Measurements from ENCODE around the gene ADGRB3. TPM values are rescaled to one million over a fixed set of nuclear protein-coding genes. Genes with fewer than 3 reads are reported as not detected.

The ADGRB3 gene
- polyA plus RNA-seq, 4 donors = 1.6 to 2.1 TPM; not detected in 2

DNA sequence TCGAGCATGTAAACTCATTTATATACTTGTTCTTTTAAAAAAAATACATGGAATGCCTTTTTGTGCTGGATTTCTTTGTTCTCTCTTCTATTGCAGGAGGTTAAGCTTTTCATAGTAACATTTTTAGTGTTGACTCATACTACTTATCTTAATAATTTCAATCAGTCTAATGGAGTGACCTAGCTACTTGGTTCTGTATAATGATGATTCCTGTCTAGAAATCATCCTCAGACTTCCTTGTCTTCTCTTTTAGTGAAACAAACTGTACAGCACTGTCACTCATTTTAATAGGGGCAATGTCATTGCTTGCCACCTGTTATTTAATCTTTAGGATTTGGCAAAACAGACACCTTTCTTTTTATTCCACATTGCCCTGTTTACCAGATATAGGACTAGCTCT lies 62.3 kb downstream of the ADGRB3 start:
- WGBS, 3 donors = 29 to 65% (median 38%) methylated on average over 1 of the region's 1 CpG
- DNase-seq (no peak), FAIRE-seq (no peak)
- H3K4me3 ChIP-seq (ENCODE audit: low read depth in 1 of 3, low read length in 3 of 3) = no peak overlapping the region
- H3K9me3 ChIP-seq (ENCODE audit: control insufficient read depth in 2 of 2, insufficient read depth in 1 of 2, low read depth in 1 of 2, low read length in 1 of 2) = no peaks in the 10 kb centered on the region
- H3K36me3 ChIP-seq (ENCODE audit: control insufficient read depth in 3 of 3, insufficient read depth in 2 of 3, low read depth in 1 of 3, low read length in 3 of 3) = no peaks in the 10 kb centered on the region
- H3K27ac ChIP-seq (ENCODE audit: low read depth in 1 of 3, low read length in 2 of 3) = no peak overlapping the region
- no peaks in the 10 kb centered on the region for H3K4me1 ChIP-seq (ENCODE audit: control insufficient read depth in 3 of 3, insufficient read depth in 2 of 3, low read depth in 1 of 3, low read length in 2 of 3)
- no peaks in the 10 kb centered on the region for H3K27me3 ChIP-seq (ENCODE audit: control insufficient read depth in 3 of 3, insufficient read depth in 3 of 3, low read length in 3 of 3)

DNA sequence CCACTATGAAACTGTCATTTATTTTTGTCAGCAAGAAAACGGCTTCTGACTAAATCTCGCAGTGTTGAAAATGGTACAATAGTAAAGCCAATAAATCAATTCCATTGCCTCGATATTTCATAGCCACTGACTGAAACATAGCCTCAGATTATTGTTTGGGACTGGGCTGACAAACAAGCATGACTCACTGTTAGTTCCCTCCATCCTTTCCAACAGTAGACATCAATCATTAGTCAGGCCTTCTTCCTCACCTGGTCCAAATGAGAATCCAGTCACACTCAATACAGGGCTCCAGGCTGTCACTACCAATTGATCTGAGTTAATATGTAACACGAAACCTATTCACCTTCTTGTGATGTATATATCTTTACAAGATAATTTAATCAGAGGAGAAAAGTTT lies 66.1 kb downstream of the ADGRB3 start:
- Histone ChIP-seq H3K27me3 (ENCODE audit: control insufficient read depth in 3 of 3, insufficient read depth in 3 of 3, low read length in 3 of 3) (no peaks in the 10 kb centered on the region), H3K4me1 (ENCODE audit: control insufficient read depth in 3 of 3, insufficient read depth in 2 of 3, low read depth in 1 of 3, low read length in 2 of 3) (no peaks in the 10 kb centered on the region), H3K9me3 (ENCODE audit: control insufficient read depth in 2 of 2, insufficient read depth in 1 of 2, low read depth in 1 of 2, low read length in 1 of 2) (no peaks in the 10 kb centered on the region), H3K27ac (ENCODE audit: low read depth in 1 of 3, low read length in 2 of 3) (no peak overlapping the region), H3K4me3 (ENCODE audit: low read depth in 1 of 3, low read length in 3 of 3) (no peak overlapping the region), H3K36me3 (ENCODE audit: control insufficient read depth in 3 of 3, insufficient read depth in 2 of 3, low read depth in 1 of 3, low read length in 3 of 3) (no peaks in the 10 kb centered on the region)
- FAIRE-seq (no peak), DNase-seq (no peak)
- WGBS, 3 donors = 21 to 70% (median 38%) methylated on average over 4 of the region's 4 CpGs

DNA sequence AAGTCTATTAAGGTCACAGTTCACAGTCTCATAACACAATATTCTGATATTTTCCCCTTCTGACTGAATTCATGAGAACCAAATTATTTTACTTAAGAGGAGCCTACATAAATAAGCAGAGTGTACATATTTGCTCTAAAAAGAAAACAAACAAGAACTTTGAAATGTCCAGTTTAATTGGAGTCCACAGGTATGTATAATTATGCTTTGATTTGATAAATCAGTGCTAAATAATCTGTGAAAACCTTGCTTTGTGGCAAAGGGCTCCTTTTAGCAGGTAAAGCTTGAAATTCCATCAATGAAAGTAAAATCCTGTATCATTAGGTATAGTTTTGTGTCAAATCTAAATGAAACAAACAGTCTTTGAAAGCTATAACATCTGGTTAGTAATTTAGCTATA lies 69.4 kb downstream of the ADGRB3 start:
- no peak overlapping the region for H3K27ac ChIP-seq (ENCODE audit: low read depth in 1 of 3, low read length in 2 of 3)
- H3K9me3 ChIP-seq (ENCODE audit: control insufficient read depth in 2 of 2, insufficient read depth in 1 of 2, low read depth in 1 of 2, low read length in 1 of 2) = no peaks in the 10 kb centered on the region
- DNase-seq = no peak
- no peaks in the 10 kb centered on the region for H3K27me3 ChIP-seq (ENCODE audit: control insufficient read depth in 3 of 3, insufficient read depth in 3 of 3, low read length in 3 of 3)
- no peaks in the 10 kb centered on the region for H3K4me1 ChIP-seq (ENCODE audit: control insufficient read depth in 3 of 3, insufficient read depth in 2 of 3, low read depth in 1 of 3, low read length in 2 of 3)
- FAIRE-seq = no peak
- no peak overlapping the region for H3K4me3 ChIP-seq (ENCODE audit: low read depth in 1 of 3, low read length in 3 of 3)
- no peaks in the 10 kb centered on the region for H3K36me3 ChIP-seq (ENCODE audit: control insufficient read depth in 3 of 3, insufficient read depth in 2 of 3, low read depth in 1 of 3, low read length in 3 of 3)

DNA sequence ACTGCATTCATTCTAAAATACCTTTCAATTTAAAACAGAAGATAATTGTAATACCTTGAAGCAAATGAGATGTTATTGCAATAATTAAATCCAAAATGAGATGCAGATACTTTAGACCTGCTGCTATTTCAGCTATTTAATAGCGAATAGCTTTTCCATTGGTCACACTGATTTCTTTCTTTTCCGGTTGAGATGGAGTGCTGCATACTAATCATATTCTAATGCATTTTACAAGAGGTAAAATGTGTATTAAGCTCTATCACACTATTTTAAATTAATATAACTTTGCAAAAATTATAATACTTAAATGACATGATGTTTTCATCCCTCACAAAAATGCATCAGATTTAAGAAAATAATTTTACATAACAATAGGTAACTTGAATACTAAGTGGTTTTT lies 74.0 kb downstream of the ADGRB3 start:
- 82 to 89% (median 87%) methylated on average over 2 of the region's 2 CpGs for WGBS, 3 donors
- FAIRE-seq = no peak

DNA sequence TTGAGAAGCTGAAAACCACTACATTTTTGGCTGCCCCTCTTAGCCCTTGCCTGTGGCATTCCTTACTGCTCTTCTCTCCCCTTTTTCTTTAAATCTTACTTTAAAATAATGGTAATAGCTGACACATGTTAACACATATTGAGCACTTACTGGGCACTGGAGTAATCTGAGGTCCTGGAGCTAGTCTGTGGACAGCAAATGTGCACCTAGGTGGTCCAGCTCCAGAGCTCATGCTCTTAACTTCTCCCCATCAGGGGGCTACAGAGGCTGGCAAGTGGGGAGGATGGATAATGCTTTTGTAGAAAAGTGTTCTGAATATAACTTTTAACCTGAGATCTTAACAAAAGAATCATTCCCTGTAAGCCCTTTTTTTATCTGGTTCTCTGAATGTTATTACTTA lies 74.8 kb downstream of the ADGRB3 start:
- FAIRE-seq (no peak), DNase-seq (no peak)
- H3K4me3 ChIP-seq (ENCODE audit: low read depth in 1 of 3, low read length in 3 of 3) = no peak overlapping the region
- no peaks in the 10 kb centered on the region for H3K27me3 ChIP-seq (ENCODE audit: control insufficient read depth in 3 of 3, insufficient read depth in 3 of 3, low read length in 3 of 3)
- no peaks in the 10 kb centered on the region for H3K9me3 ChIP-seq (ENCODE audit: control insufficient read depth in 2 of 2, insufficient read depth in 1 of 2, low read depth in 1 of 2, low read length in 1 of 2)
- no peaks in the 10 kb centered on the region for H3K4me1 ChIP-seq (ENCODE audit: control insufficient read depth in 3 of 3, insufficient read depth in 2 of 3, low read depth in 1 of 3, low read length in 2 of 3)
- H3K27ac ChIP-seq (ENCODE audit: low read depth in 1 of 3, low read length in 2 of 3) = no peak overlapping the region
- no peaks in the 10 kb centered on the region for H3K36me3 ChIP-seq (ENCODE audit: control insufficient read depth in 3 of 3, insufficient read depth in 2 of 3, low read depth in 1 of 3, low read length in 3 of 3)

More for the DNA sequence above, 74.0 kb downstream of the ADGRB3 start:
- Histone ChIP-seq H3K9me3 (ENCODE audit: control insufficient read depth in 2 of 2, insufficient read depth in 1 of 2, low read depth in 1 of 2, low read length in 1 of 2) (no peaks in the 10 kb centered on the region), H3K27ac (ENCODE audit: low read depth in 1 of 3, low read length in 2 of 3) (no peak overlapping the region), H3K27me3 (ENCODE audit: control insufficient read depth in 3 of 3, insufficient read depth in 3 of 3, low read length in 3 of 3) (no peaks in the 10 kb centered on the region), H3K4me3 (ENCODE audit: low read depth in 1 of 3, low read length in 3 of 3) (no peak overlapping the region), H3K36me3 (ENCODE audit: control insufficient read depth in 3 of 3, insufficient read depth in 2 of 3, low read depth in 1 of 3, low read length in 3 of 3) (no peaks in the 10 kb centered on the region), H3K4me1 (ENCODE audit: control insufficient read depth in 3 of 3, insufficient read depth in 2 of 3, low read depth in 1 of 3, low read length in 2 of 3) (no peaks in the 10 kb centered on the region)
- DNase-seq = no peak

DNA sequence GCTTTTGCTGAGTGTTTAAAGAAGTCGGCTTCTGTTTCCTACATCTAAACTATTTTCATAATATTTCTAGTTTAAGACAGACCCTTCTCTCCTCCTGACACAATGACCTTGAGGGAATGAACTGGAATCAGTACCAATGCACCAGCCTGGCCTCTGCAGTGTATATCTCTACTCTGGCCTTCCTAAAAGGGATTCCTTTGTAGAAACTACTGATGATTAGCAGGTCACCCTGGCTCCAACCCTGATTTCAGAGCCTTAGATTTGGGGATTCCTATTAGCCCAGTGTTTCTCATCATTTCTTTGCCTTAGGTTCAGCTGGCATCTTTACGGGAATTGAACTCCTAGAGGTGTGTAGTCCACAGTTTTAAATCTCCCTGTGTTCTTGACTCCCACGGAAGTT lies 75.4 kb downstream of the ADGRB3 start:
- H3K4me3 ChIP-seq (ENCODE audit: low read depth in 1 of 3, low read length in 3 of 3) = no peak overlapping the region
- H3K27ac ChIP-seq (ENCODE audit: low read depth in 1 of 3, low read length in 2 of 3) = no peak overlapping the region
- H3K4me1 ChIP-seq (ENCODE audit: control insufficient read depth in 3 of 3, insufficient read depth in 2 of 3, low read depth in 1 of 3, low read length in 2 of 3) = no peaks in the 10 kb centered on the region
- FAIRE-seq (no peak), DNase-seq (no peak)
- no peaks in the 10 kb centered on the region for H3K27me3 ChIP-seq (ENCODE audit: control insufficient read depth in 3 of 3, insufficient read depth in 3 of 3, low read length in 3 of 3)
- WGBS, 3 donors = 72 to 82% (median 76%) methylated on average over 3 of the region's 3 CpGs
- H3K36me3 ChIP-seq (ENCODE audit: control insufficient read depth in 3 of 3, insufficient read depth in 2 of 3, low read depth in 1 of 3, low read length in 3 of 3) = no peaks in the 10 kb centered on the region
- H3K9me3 ChIP-seq (ENCODE audit: control insufficient read depth in 2 of 2, insufficient read depth in 1 of 2, low read depth in 1 of 2, low read length in 1 of 2) = no peaks in the 10 kb centered on the region

DNA sequence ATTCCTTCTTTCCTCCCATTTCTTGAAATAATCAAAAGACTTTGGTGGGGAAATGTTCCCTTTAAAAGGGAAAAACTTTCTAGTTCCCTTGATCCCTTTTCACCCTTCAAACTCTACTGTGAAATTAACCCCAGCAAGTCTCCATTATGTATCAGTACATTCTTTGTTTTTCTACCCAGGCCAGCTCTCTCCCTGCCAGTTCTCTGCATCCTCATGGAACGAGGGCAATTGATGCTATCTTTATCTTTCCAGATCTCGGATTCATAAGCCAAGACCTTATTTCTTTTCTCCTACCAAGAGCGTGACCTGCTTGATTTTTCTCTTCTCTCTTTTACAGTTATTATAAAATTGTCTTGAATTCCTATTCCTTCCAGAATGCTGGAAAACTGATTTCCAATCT lies 75.8 kb downstream of the ADGRB3 start:
- Histone ChIP-seq H3K4me3 (ENCODE audit: low read depth in 1 of 3, low read length in 3 of 3) (no peak overlapping the region), H3K36me3 (ENCODE audit: control insufficient read depth in 3 of 3, insufficient read depth in 2 of 3, low read depth in 1 of 3, low read length in 3 of 3) (no peaks in the 10 kb centered on the region), H3K27ac (ENCODE audit: low read depth in 1 of 3, low read length in 2 of 3) (no peak overlapping the region), H3K9me3 (ENCODE audit: control insufficient read depth in 2 of 2, insufficient read depth in 1 of 2, low read depth in 1 of 2, low read length in 1 of 2) (no peaks in the 10 kb centered on the region), H3K4me1 (ENCODE audit: control insufficient read depth in 3 of 3, insufficient read depth in 2 of 3, low read depth in 1 of 3, low read length in 2 of 3) (no peaks in the 10 kb centered on the region), H3K27me3 (ENCODE audit: control insufficient read depth in 3 of 3, insufficient read depth in 3 of 3, low read length in 3 of 3) (no peaks in the 10 kb centered on the region)
- DNase-seq (no peak), FAIRE-seq (no peak)
- 64 to 74% (median 65%) methylated on average over 3 of the region's 3 CpGs for WGBS, 3 donors

DNA sequence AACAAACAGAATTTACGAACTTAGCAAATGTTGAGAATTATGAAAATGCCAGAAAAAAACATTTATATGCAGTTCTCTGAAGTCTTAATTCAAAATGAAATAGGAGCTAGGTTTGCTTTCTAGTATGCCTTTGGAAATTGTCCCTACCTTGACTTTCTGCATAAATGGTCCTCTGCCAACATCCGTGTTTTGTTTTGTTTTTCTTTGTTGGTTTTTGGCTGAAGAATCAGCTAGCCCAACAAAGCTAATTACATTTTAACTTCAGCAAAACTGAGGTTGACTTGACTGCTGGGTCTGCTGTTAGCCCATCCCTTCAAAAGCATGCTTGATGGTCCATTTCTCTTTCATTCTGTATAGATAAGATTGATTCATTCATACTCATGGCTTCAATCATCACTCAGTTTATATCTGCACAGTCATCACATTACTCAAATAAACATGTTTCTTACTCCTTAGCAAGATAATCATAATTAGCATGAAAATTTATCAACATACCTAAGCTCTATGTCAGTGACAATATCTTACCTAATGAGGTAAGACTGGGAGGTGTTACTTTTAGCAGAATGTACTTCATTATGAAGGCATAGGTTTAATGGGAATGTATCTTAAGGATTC lies 76.4 kb downstream of the ADGRB3 start:
- H3K27ac ChIP-seq (ENCODE audit: low read depth in 1 of 3, low read length in 2 of 3) = no peak overlapping the region
- no peak for FAIRE-seq
- H3K36me3 ChIP-seq (ENCODE audit: control insufficient read depth in 3 of 3, insufficient read depth in 2 of 3, low read depth in 1 of 3, low read length in 3 of 3) = no peaks in the 10 kb centered on the region
- H3K9me3 ChIP-seq (ENCODE audit: control insufficient read depth in 2 of 2, insufficient read depth in 1 of 2, low read depth in 1 of 2, low read length in 1 of 2) = no peaks in the 10 kb centered on the region
- WGBS, 3 donors = 66 to 70% (median 68%) methylated on average over 2 of the region's 2 CpGs
- no peak for DNase-seq
- no peaks in the 10 kb centered on the region for H3K27me3 ChIP-seq (ENCODE audit: control insufficient read depth in 3 of 3, insufficient read depth in 3 of 3, low read length in 3 of 3)
- no peaks in the 10 kb centered on the region for H3K4me1 ChIP-seq (ENCODE audit: control insufficient read depth in 3 of 3, insufficient read depth in 2 of 3, low read depth in 1 of 3, low read length in 2 of 3)
- no peak overlapping the region for H3K4me3 ChIP-seq (ENCODE audit: low read depth in 1 of 3, low read length in 3 of 3)

DNA sequence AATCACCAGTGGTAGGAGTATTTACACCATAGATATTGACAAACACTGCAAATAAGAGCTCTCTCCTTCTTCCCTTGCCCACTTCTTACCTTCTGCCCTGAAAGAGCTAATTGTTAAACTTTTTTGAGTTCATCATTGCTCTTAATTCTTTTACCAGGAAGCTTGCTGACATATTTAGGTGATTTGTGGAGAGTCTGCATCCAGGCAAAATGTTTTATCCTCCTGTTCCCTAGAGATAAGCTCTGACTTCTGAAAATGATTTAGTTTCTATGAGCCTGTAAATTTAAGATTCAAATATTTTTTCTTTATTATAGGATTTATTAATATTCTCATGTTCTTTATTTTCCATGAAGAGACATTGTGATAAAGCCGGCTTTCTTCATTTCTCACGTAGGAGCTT lies 81.5 kb downstream of the ADGRB3 start:
- Histone ChIP-seq H3K27me3 (ENCODE audit: control insufficient read depth in 3 of 3, insufficient read depth in 3 of 3, low read length in 3 of 3) (no peaks in the 10 kb centered on the region), H3K36me3 (ENCODE audit: control insufficient read depth in 3 of 3, insufficient read depth in 2 of 3, low read depth in 1 of 3, low read length in 3 of 3) (no peaks in the 10 kb centered on the region), H3K27ac (ENCODE audit: low read depth in 1 of 3, low read length in 2 of 3) (no peak overlapping the region), H3K4me3 (ENCODE audit: low read depth in 1 of 3, low read length in 3 of 3) (no peak overlapping the region), H3K4me1 (ENCODE audit: control insufficient read depth in 3 of 3, insufficient read depth in 2 of 3, low read depth in 1 of 3, low read length in 2 of 3) (no peaks in the 10 kb centered on the region), H3K9me3 (ENCODE audit: control insufficient read depth in 2 of 2, insufficient read depth in 1 of 2, low read depth in 1 of 2, low read length in 1 of 2) (no peaks in the 10 kb centered on the region)
- DNase-seq (no peak), FAIRE-seq (no peak)
- WGBS, 3 donors = 78 to 91% (median 85%) methylated on average over 2 of the region's 2 CpGs

All from small intestine (tissue), 7 donors.